ENCODE results near the gene AK8.

The AK8 gene

GRCh38 chr9:132782037-132782436 lies 96.0 kb downstream of the AK8 start:
- ChIA-PET POLR2A (no interaction called here), CTCF (no interaction called here)
- no peak for DNase-seq (ENCODE audit: extremely low spot score)
- TF ChIP-seq SP1 (IDR thresholded peaks at IDR 0.05) (no peak), LEF1 (IDR thresholded peaks at IDR 0.05; ENCODE audit: borderline replicate concordance) (no peak), NFRKB (IDR thresholded peaks at IDR 0.05) (no peak), CTBP1 (IDR thresholded peaks at IDR 0.05; ENCODE audit: borderline replicate concordance) (no peak), ZNF384 (IDR thresholded peaks at IDR 0.05) (no peak), FOXA1 (IDR thresholded peaks at IDR 0.05) (no peak), ELF4 (IDR thresholded peaks at IDR 0.05) (no peak), TARDBP (IDR thresholded peaks at IDR 0.05) (no peak), FOXK2 (IDR thresholded peaks at IDR 0.05) (no peak)

- POLR2A ChIA-PET = no interaction called here
- no peak for TF ChIP-seq SUZ12 (IDR thresholded peaks at IDR 0.05)
- TF ChIP-seq L3MBTL2 (conservative IDR thresholded peaks at IDR 0.05) = no peak
- no peak for TF ChIP-seq ZNF384 (IDR thresholded peaks at IDR 0.05)
- TF ChIP-seq, protein P1, sequence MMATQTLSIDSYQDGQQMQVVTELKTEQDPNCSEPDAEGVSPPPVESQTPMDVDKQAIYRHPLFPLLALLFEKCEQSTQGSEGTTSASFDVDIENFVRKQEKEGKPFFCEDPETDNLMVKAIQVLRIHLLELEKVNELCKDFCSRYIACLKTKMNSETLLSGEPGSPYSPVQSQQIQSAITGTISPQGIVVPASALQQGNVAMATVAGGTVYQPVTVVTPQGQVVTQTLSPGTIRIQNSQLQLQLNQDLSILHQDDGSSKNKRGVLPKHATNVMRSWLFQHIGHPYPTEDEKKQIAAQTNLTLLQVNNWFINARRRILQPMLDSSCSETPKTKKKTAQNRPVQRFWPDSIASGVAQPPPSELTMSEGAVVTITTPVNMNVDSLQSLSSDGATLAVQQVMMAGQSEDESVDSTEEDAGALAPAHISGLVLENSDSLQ (IDR thresholded peaks at IDR 0.05) = no peak
- no peak for TF ChIP-seq TARDBP (IDR thresholded peaks at IDR 0.05)
- TF ChIP-seq FOXK2 (IDR thresholded peaks at IDR 0.05) = no peak
- TF ChIP-seq ARNT (IDR thresholded peaks at IDR 0.05) = no peak
- no peak for TF ChIP-seq SP1 (IDR thresholded peaks at IDR 0.05)
- no peak for TF ChIP-seq ELF4 (IDR thresholded peaks at IDR 0.05)
- CTCF ChIA-PET = no interaction called here
- DNase-seq (ENCODE audit: extremely low spot score) = no peak
These were observed 97.7 kb downstream of the AK8 start for GRCh38 chr9:132780230-132781007.

DNA sequence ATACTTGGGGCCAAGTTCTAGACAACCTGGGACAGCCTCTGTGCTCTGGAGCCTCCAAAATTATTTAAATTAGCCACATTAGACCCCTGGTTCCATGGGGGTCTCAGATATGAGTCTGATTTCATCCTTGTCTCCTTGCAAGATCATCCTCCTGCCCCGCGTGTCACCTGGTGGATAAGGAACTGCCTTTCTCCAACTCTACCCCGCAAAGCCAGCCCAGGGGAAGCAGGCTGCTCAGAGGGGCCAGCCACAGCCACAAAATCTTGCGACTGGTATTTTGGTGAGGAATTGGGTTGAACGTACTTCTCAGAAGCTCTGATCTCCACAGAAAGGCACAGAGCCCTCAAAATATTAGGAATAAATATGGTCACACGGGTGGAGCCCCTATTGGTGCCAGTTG lies 101.2 kb downstream of the AK8 start:
- ChIA-PET POLR2A (no interaction called here), CTCF (no interaction called here)
- no peak for TF ChIP-seq L3MBTL2 (conservative IDR thresholded peaks at IDR 0.05)
- TF ChIP-seq ELF4 (IDR thresholded peaks at IDR 0.05) = no peak
- TF ChIP-seq ZNF384 (IDR thresholded peaks at IDR 0.05) = no peak
- no peak for TF ChIP-seq BHLHE40 (IDR thresholded peaks at IDR 0.05; ENCODE audit: borderline replicate concordance)
- TF ChIP-seq HDGF (IDR thresholded peaks at IDR 0.05; ENCODE audit: borderline replicate concordance) = no peak
- TF ChIP-seq SUZ12 (IDR thresholded peaks at IDR 0.05) = no peak
- no peak for TF ChIP-seq FOXA1 (IDR thresholded peaks at IDR 0.05)
- TF ChIP-seq FOXM1 (IDR thresholded peaks at IDR 0.05; ENCODE audit: borderline replicate concordance) = no peak
- TF ChIP-seq ARNT (IDR thresholded peaks at IDR 0.05) = no peak
- TF ChIP-seq FOXK2 (IDR thresholded peaks at IDR 0.05) = no peak
- TF ChIP-seq CTBP1 (IDR thresholded peaks at IDR 0.05; ENCODE audit: borderline replicate concordance) = no peak
- TF ChIP-seq NFRKB (IDR thresholded peaks at IDR 0.05) = no peak
- no peak for TF ChIP-seq LEF1 (IDR thresholded peaks at IDR 0.05; ENCODE audit: borderline replicate concordance)
- no peak for DNase-seq (ENCODE audit: extremely low spot score)

GRCh38 chr9:132776268-132776667 lies 101.8 kb downstream of the AK8 start:
- CTCF ChIA-PET = no interaction called here
- TF ChIP-seq CTBP1 (IDR thresholded peaks at IDR 0.05; ENCODE audit: borderline replicate concordance) (no peak), NFRKB (IDR thresholded peaks at IDR 0.05) (no peak), SUZ12 (IDR thresholded peaks at IDR 0.05) (no peak), FOXA1 (IDR thresholded peaks at IDR 0.05) (no peak)
- TF ChIP-seq, protein P1 (IDR thresholded peaks at IDR 0.05) = no peak
- no peak for DNase-seq (ENCODE audit: extremely low spot score)
- POLR2A ChIA-PET = no interaction called here

DNA sequence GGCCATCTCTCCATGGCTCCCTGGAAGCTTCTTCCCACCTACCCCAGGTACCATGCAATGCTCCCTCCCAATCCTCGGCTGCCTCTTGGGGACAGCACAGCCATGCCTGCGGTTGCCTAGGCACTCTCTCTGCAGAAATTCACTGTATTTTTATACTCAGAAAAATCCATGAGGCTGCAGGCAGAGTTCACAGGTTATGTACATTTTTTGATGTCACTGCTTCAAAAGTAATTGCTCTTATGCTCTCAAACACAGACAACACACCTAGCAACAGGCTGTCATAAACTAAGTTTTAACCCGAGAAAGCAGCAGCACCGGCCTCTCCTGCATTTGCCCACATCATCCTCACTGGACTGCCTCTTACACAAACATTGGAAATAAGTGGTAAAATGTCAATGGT lies 102.4 kb downstream of the AK8 start:
- TF ChIP-seq, protein P1 (IDR thresholded peaks at IDR 0.05) = no peak
- TF ChIP-seq BHLHE40 (IDR thresholded peaks at IDR 0.05; ENCODE audit: borderline replicate concordance) (no peak), FOXM1 (IDR thresholded peaks at IDR 0.05; ENCODE audit: borderline replicate concordance) (no peak), L3MBTL2 (conservative IDR thresholded peaks at IDR 0.05) (no peak), FOXK2 (IDR thresholded peaks at IDR 0.05) (no peak), SP1 (IDR thresholded peaks at IDR 0.05) (no peak), LEF1 (IDR thresholded peaks at IDR 0.05; ENCODE audit: borderline replicate concordance) (no peak), SUZ12 (IDR thresholded peaks at IDR 0.05) (no peak), ZNF384 (IDR thresholded peaks at IDR 0.05) (no peak), CTBP1 (IDR thresholded peaks at IDR 0.05; ENCODE audit: borderline replicate concordance) (no peak), ARNT (IDR thresholded peaks at IDR 0.05) (no peak), ELF4 (IDR thresholded peaks at IDR 0.05) (no peak), FOXA1 (IDR thresholded peaks at IDR 0.05) (no peak), NFRKB (IDR thresholded peaks at IDR 0.05) (no peak), HDGF (IDR thresholded peaks at IDR 0.05; ENCODE audit: borderline replicate concordance) (no peak)
- no peak for DNase-seq (ENCODE audit: extremely low spot score)
- POLR2A ChIA-PET = no interaction called here
- CTCF ChIA-PET = no interaction called here

- TF ChIP-seq TARDBP (IDR thresholded peaks at IDR 0.05) = no peak
- TF ChIP-seq BHLHE40 (IDR thresholded peaks at IDR 0.05; ENCODE audit: borderline replicate concordance) = no peak
- TF ChIP-seq, protein P1 (IDR thresholded peaks at IDR 0.05) = no peak
- no peak for TF ChIP-seq ARNT (IDR thresholded peaks at IDR 0.05)
- TF ChIP-seq SUZ12 (IDR thresholded peaks at IDR 0.05) = no peak
- no peak for TF ChIP-seq LEF1 (IDR thresholded peaks at IDR 0.05; ENCODE audit: borderline replicate concordance)
- TF ChIP-seq FOXA1 (IDR thresholded peaks at IDR 0.05) = no peak
- TF ChIP-seq ZNF384 (IDR thresholded peaks at IDR 0.05) = no peak
- TF ChIP-seq SP1 (IDR thresholded peaks at IDR 0.05) = no peak
- TF ChIP-seq ELF4 (IDR thresholded peaks at IDR 0.05) = no peak
- TF ChIP-seq NFRKB (IDR thresholded peaks at IDR 0.05) = no peak
- TF ChIP-seq HDGF (IDR thresholded peaks at IDR 0.05; ENCODE audit: borderline replicate concordance) = no peak
- TF ChIP-seq CTBP1 (IDR thresholded peaks at IDR 0.05; ENCODE audit: borderline replicate concordance) = no peak
- TF ChIP-seq FOXK2 (IDR thresholded peaks at IDR 0.05) = no peak
- no peak for TF ChIP-seq FOXM1 (IDR thresholded peaks at IDR 0.05; ENCODE audit: borderline replicate concordance)
- TF ChIP-seq L3MBTL2 (conservative IDR thresholded peaks at IDR 0.05) = no peak
- DNase-seq (ENCODE audit: extremely low spot score) = no peak
- CTCF ChIA-PET = no interaction called here
- POLR2A ChIA-PET = no interaction called here
These were observed 103.2 kb downstream of the AK8 start for GRCh38 chr9:132774886-132775285.
